WTC11 (cell line): Measurements from ENCODE around the gene OSM. TPM values are rescaled to one million over a fixed set of nuclear protein-coding genes. Genes with fewer than 3 reads are reported as not detected.

Experiments
- ATAC-seq: fragments of 200-7000 bp; cut with Tn5 transposase; 2 replicates; pipeline ENCODE4 v1.10.0; 2021; ENCODE audit warnings: mild to moderate bottlenecking, moderate library complexity
- CTCF ChIA-PET: fragments of 300-600 bp; sonication (Branson Sonifier 250); formaldehyde crosslinking; loops from one replicate; lab custom pipeline; 2021; ENCODE audit warnings: antibody characterized with exemption; lab: Charles Lee
- POLR2A ChIA-PET: fragments of 350-600 bp; sonication (Branson Sonifier 250); formaldehyde crosslinking; loops from one replicate; lab custom pipeline; 2021; ENCODE audit warnings: antibody characterized with exemption; lab: Charles Lee
- DNase-seq: peaks from one replicate; pipeline ENCODE4 v3.0.0; 2021; ENCODE audit warnings: low spot score
- H3K27ac Mint-ChIP-seq: 2 replicates; pipeline ENCODE4 v1.8.0; 2021; ENCODE audit warnings: mixed read lengths
- H3K27me3 Mint-ChIP-seq: 2 replicates; pipeline ENCODE4 v1.8.0; 2021; ENCODE audit warnings: low read depth, mild to moderate bottlenecking, moderate library complexity, mixed read lengths
- H3K36me3 Mint-ChIP-seq: 2 replicates; pipeline ENCODE4 v1.8.0; 2021; ENCODE audit warnings: mixed read lengths
- H3K4me1 Mint-ChIP-seq: 2 replicates; pipeline ENCODE4 v1.8.0; 2022; ENCODE audit warnings: mixed read lengths
- H3K4me3 Mint-ChIP-seq: 2 replicates; pipeline ENCODE4 v1.8.0; 2021; ENCODE audit warnings: mild to moderate bottlenecking, moderate library complexity, mixed read lengths
- H3K9me3 Mint-ChIP-seq: 2 replicates; pipeline ENCODE4 v1.8.0; 2021; ENCODE audit warnings: mixed read lengths
- ATF1 ChIP-seq: sonication (generic); formaldehyde crosslinking; IDR thresholded peaks from 2 replicates; pipeline ENCODE4 v1.8.1; 2023; ENCODE audit warnings: mild to moderate bottlenecking, moderate library complexity, missing genetic modification reagents
- CBFB ChIP-seq: sonication (generic); formaldehyde crosslinking; IDR thresholded peaks from 2 replicates; pipeline ENCODE4 v1.8.1; 2022; ENCODE audit warnings: mild to moderate bottlenecking, low read depth, missing genetic modification reagents
- CDX4 ChIP-seq: fragments of 250-450 bp; sonication (Bioruptor Pico); IDR thresholded peaks from 2 replicates; pipeline ENCODE4 v1.9.0; 2021; ENCODE audit warnings: moderate library complexity, mild to moderate bottlenecking, inconsistent platforms, borderline replicate concordance
- CREB1 ChIP-seq: sonication (generic); formaldehyde crosslinking; IDR thresholded peaks from 2 replicates; pipeline ENCODE4 v1.8.0; 2023; ENCODE audit warnings: mild to moderate bottlenecking, missing genetic modification reagents
- CTCF ChIP-seq: fragments of 200-600 bp; IDR thresholded peaks from 2 replicates; pipeline ENCODE4 v1.8.0; 2022; ENCODE audit warnings: antibody characterized with exemption
- E2F5 ChIP-seq: sonication (generic); formaldehyde crosslinking; IDR thresholded peaks from 2 replicates; pipeline ENCODE4 v1.8.1; 2022; ENCODE audit warnings: mild to moderate bottlenecking, moderate library complexity, missing genetic modification reagents
- EMX1 ChIP-seq: fragments of 250-450 bp; sonication (Bioruptor Pico); IDR thresholded peaks from 2 replicates; pipeline ENCODE4 v1.8.0; 2021; ENCODE audit warnings: mild to moderate bottlenecking
- ERG ChIP-seq: fragments of 250-450 bp; sonication (Bioruptor Pico); IDR thresholded peaks from 2 replicates; pipeline ENCODE4 v1.8.0; 2021; ENCODE audit warnings: mild to moderate bottlenecking
- ESRRA ChIP-seq: sonication (generic); formaldehyde crosslinking; IDR thresholded peaks from 2 replicates; pipeline ENCODE4 v1.8.1; 2022; ENCODE audit warnings: mild to moderate bottlenecking, missing genetic modification reagents, borderline replicate concordance
- FOXP4 ChIP-seq: sonication (generic); formaldehyde crosslinking; IDR thresholded peaks from 2 replicates; pipeline ENCODE4 v1.8.0; 2022; ENCODE audit warnings: mild to moderate bottlenecking, missing genetic modification reagents
- IRF2 ChIP-seq: sonication (generic); formaldehyde crosslinking; IDR thresholded peaks from 2 replicates; pipeline ENCODE4 v1.8.0; 2022; ENCODE audit warnings: low read depth, missing genetic modification reagents, borderline replicate concordance
- NFE2L1 ChIP-seq: sonication (generic); formaldehyde crosslinking; IDR thresholded peaks from 2 replicates; pipeline ENCODE4 v1.8.1; 2023; ENCODE audit warnings: missing genetic modification reagents
- NR3C1 ChIP-seq: sonication (generic); formaldehyde crosslinking; conservative IDR thresholded peaks from 2 replicates; pipeline ENCODE4 v1.8.1; 2023; ENCODE audit warnings: low read depth, mild to moderate bottlenecking, missing genetic modification reagents
- PREB ChIP-seq: sonication (generic); formaldehyde crosslinking; IDR thresholded peaks from 2 replicates; pipeline ENCODE4 v1.8.1; 2022; ENCODE audit warnings: mild to moderate bottlenecking, missing genetic modification reagents, moderate library complexity, borderline replicate concordance
- SMAD3 ChIP-seq: sonication (generic); formaldehyde crosslinking; IDR thresholded peaks from 2 replicates; pipeline ENCODE4 v1.8.0; 2022; ENCODE audit warnings: missing genetic modification reagents, mild to moderate bottlenecking, borderline replicate concordance
- TEAD1 ChIP-seq: sonication (generic); formaldehyde crosslinking; IDR thresholded peaks from 2 replicates; pipeline ENCODE4 v1.8.0; 2022; ENCODE audit warnings: mild to moderate bottlenecking, missing genetic modification reagents
- TEAD4 ChIP-seq: sonication (generic); formaldehyde crosslinking; IDR thresholded peaks from 2 replicates; pipeline ENCODE4 v1.8.0; 2022; ENCODE audit warnings: mild to moderate bottlenecking, missing genetic modification reagents
- USF1 ChIP-seq: sonication (generic); formaldehyde crosslinking; IDR thresholded peaks from 2 replicates; pipeline ENCODE4 v1.8.0; 2022; ENCODE audit warnings: mild to moderate bottlenecking, missing genetic modification reagents
- ZNF121 ChIP-seq: sonication (generic); formaldehyde crosslinking; IDR thresholded peaks from 2 replicates; pipeline ENCODE4 v1.8.0; 2023; ENCODE audit warnings: missing genetic modification reagents
- ZNF138 ChIP-seq: sonication (generic); formaldehyde crosslinking; conservative IDR thresholded peaks from 2 replicates; pipeline ENCODE4 v1.8.1; 2022; ENCODE audit warnings: mild to moderate bottlenecking, moderate library complexity, missing genetic modification reagents
- total RNA-seq: library from RNA; stranded (reverse); gene quantifications from 3 replicates; pipeline ENCODE4 v1.2.3, GENCODE V29; 2021

OSM gene
- total RNA-seq, 1 experiment from 2014 or later: not detected

GRCh38 chr22:30286813-30287647 lies 20.4 kb upstream of the OSM start:
- H3K4me3 Mint-ChIP-seq: no peak overlapping the region
- peak; percentile 95 for DNase-seq
- H3K36me3 Mint-ChIP-seq: no peaks in the 10 kb centered on the region
- no peaks in the 10 kb centered on the region for H3K9me3 Mint-ChIP-seq
- ChIA-PET POLR2A (interaction anchor here (1.1 to 2.1 kb wide), 4 partner anchors 24 to 136 kb away, joined by 4 to 11 read pairs (median 7); partner anchors contain the start of genes CCDC157, RNF215 and SF3A1), CTCF (interaction anchor here (0.8 to 6.3 kb wide), 36 partner anchors 8 to 585 kb away, joined by 3 to 193 read pairs (median 8); partner anchors contain the start of genes CCDC157, HORMAD2, MTFP1 and RNF215)
- H3K27ac Mint-ChIP-seq: no peak overlapping the region
- peaks cover 11% of the 10 kb centered on the region for H3K4me1 Mint-ChIP-seq
- TF ChIP-seq CBFB (CRISPR knock-in tag): no peak
- peak; percentile 95 for TF ChIP-seq CTCF
- H3K27me3 Mint-ChIP-seq: peaks cover 3% of the 10 kb centered on the region
- ATAC-seq: peak; percentile 10

GRCh38 chr22:30286331-30286730 lies 19.7 kb upstream of the OSM start:
- CTCF ChIA-PET: no interaction called here
- H3K27ac Mint-ChIP-seq: no peak overlapping the region
- no peak overlapping the region for H3K4me3 Mint-ChIP-seq
- H3K36me3 Mint-ChIP-seq: no peaks in the 10 kb centered on the region
- DNase-seq (no peak), ATAC-seq (no peak)
- POLR2A ChIA-PET: no interaction called here
- TF ChIP-seq ATF1 (CRISPR knock-in tag) (no peak), TEAD1 (CRISPR knock-in tag) (no peak), USF1 (no peak), NR3C1 (CRISPR knock-in tag) (no peak), EMX1 (CRISPR knock-in tag) (no peak), NFE2L1 (no peak), CREB1 (CRISPR knock-in tag) (no peak), IRF2 (no peak), ESRRA (CRISPR knock-in tag) (no peak)
- H3K9me3 Mint-ChIP-seq: no peaks in the 10 kb centered on the region
- H3K27me3 Mint-ChIP-seq: peaks cover 3% of the 10 kb centered on the region
- peaks cover 11% of the 10 kb centered on the region for H3K4me1 Mint-ChIP-seq

- POLR2A ChIA-PET: no interaction called here
- H3K36me3 Mint-ChIP-seq: no peaks in the 10 kb centered on the region
- H3K4me3 Mint-ChIP-seq: no peak overlapping the region
- DNase-seq: no peak
- peaks cover 3% of the 10 kb centered on the region for H3K27me3 Mint-ChIP-seq
- CTCF ChIA-PET: interaction anchor here (1.2 to 3.6 kb wide), 2 partner anchors 23 to 41 kb away, joined by 7 to 25 read pairs; partner anchors contain the start of gene TBC1D10A
- TF ChIP-seq PREB (CRISPR knock-in tag): no peak
- TF ChIP-seq ERG (CRISPR knock-in tag): no peak
- TF ChIP-seq TEAD4 (CRISPR knock-in tag): no peak
- no peak for TF ChIP-seq FOXP4 (CRISPR knock-in tag)
- no peak for TF ChIP-seq E2F5
- TF ChIP-seq SMAD3 (CRISPR knock-in tag): no peak
- TF ChIP-seq ZNF138: no peak
- TF ChIP-seq CDX4 (CRISPR knock-in tag): no peak
- TF ChIP-seq ZNF121 (CRISPR knock-in tag): no peak
- TF ChIP-seq, all 79 proteins: peak for 0
- Mint-ChIP-seq H3K27ac (no peak overlapping the region), H3K9me3 (no peaks in the 10 kb centered on the region), H3K4me1 (peaks cover 11% of the 10 kb centered on the region)
- ATAC-seq: no peak
These were observed 19.2 kb upstream of the OSM start for GRCh38 chr22:30285846-30286200.
